Measurements from ENCODE around the gene NRL.

DNA sequence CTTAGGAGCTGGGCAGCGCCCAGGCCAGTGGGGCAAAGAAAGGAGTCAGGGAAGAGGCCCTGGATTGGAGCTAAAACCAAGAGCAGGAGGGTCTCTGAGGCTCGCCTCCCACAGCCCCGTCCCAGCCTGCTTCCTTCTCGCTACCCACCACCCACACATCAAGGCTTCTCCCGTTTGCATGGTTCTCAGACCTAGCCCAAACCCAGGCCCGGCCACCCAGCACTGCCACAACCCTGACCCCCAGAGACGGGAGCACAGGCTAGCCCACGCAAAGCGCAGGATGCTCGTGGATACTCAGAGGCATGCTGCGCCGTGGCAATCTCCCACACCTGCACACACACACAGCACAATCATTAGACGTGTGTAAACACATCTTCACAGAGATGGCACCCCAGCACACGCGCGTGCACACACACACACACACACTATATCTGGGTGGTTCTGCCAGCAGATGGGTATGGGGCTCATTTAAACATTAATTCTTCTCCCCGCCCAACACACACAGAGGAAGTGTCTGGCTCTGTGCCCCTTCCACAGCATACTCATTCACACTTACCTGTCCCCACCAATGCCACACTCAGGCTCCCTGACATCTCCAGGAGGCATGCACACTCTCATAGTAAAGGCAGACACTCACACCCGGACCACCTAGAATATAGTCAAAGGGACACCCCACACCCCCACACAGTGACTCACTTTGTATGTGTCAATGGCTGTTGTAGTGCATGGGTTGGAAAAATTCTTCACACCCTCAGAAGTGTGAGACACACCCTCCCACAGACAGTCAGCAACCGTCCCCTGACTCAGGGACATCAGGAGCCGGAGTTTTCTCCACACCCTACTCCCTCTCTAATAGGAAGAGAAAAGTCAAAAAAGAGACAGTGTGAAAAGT lies 61.8 kb downstream of the NRL start:
- TF ChIP-seq, protein P1, sequence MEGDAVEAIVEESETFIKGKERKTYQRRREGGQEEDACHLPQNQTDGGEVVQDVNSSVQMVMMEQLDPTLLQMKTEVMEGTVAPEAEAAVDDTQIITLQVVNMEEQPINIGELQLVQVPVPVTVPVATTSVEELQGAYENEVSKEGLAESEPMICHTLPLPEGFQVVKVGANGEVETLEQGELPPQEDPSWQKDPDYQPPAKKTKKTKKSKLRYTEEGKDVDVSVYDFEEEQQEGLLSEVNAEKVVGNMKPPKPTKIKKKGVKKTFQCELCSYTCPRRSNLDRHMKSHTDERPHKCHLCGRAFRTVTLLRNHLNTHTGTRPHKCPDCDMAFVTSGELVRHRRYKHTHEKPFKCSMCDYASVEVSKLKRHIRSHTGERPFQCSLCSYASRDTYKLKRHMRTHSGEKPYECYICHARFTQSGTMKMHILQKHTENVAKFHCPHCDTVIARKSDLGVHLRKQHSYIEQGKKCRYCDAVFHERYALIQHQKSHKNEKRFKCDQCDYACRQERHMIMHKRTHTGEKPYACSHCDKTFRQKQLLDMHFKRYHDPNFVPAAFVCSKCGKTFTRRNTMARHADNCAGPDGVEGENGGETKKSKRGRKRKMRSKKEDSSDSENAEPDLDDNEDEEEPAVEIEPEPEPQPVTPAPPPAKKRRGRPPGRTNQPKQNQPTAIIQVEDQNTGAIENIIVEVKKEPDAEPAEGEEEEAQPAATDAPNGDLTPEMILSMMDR (IDR thresholded peaks at IDR 0.05), result no peak
- TF ChIP-seq POLR2A (IDR thresholded peaks at IDR 0.05), result no peak
